Measurements from ENCODE around the gene RAF1.
"Not testable (repeated sequence)": the region's sequence is repeated elsewhere in the genome, so short reads cannot be mapped to it uniquely, and the experiment has no call there.

The RAF1 gene

DNA sequence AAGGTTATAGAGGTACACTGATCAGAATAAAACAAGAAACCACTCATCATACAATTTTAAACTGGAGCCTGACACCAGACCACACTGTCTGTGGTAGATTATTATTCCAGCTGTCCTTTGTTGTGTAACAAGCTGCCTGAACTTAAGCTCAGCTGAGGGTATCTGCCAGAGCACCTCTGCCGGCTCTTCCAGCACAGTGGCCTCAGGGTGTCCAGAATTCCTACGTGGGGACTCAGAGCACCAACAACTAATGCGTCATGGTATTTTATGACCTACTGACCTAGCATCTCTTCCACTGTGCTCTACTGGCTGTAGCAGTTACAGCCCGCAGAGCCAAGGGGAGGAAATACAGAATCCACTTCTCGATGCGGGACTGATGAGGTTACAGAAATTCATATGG lies 15.6 kb upstream of the RAF1 start:
- H3K4me3 ChIP-seq (ENCODE audit: control insufficient read depth, low read depth, low read length), result no peak overlapping the region
- TF ChIP-seq, protein P1, sequence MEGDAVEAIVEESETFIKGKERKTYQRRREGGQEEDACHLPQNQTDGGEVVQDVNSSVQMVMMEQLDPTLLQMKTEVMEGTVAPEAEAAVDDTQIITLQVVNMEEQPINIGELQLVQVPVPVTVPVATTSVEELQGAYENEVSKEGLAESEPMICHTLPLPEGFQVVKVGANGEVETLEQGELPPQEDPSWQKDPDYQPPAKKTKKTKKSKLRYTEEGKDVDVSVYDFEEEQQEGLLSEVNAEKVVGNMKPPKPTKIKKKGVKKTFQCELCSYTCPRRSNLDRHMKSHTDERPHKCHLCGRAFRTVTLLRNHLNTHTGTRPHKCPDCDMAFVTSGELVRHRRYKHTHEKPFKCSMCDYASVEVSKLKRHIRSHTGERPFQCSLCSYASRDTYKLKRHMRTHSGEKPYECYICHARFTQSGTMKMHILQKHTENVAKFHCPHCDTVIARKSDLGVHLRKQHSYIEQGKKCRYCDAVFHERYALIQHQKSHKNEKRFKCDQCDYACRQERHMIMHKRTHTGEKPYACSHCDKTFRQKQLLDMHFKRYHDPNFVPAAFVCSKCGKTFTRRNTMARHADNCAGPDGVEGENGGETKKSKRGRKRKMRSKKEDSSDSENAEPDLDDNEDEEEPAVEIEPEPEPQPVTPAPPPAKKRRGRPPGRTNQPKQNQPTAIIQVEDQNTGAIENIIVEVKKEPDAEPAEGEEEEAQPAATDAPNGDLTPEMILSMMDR (IDR thresholded peaks at IDR 0.05; ENCODE audit: control insufficient read depth, insufficient read depth, low read depth, low read length, missing control alignments), result no peak
- DNase-seq (ENCODE audit: low read depth), result no peak

DNA sequence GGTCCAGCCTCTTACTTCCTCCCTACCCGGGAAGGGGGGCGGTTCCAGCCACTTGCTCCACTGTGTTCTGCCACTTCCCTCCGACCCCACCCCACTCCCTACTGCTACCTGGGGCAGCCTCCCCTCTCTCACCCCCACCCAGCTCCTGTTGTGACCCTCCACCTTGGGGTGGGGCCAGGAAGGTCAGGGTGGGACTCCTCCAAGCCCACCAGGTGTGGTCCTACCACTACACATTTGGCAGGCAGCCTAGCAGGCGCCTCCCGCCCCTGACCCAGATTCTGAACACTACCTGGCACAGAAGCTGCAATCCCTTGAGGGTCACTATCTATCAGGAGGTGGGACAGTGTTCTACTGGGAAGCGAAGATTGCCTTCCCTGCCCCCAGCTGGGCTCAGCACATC lies 13.7 kb upstream of the RAF1 start:
- TF ChIP-seq, protein P1 (IDR thresholded peaks at IDR 0.05; ENCODE audit: control insufficient read depth, insufficient read depth, low read depth, low read length, missing control alignments), result no peak
- H3K4me3 ChIP-seq (ENCODE audit: control insufficient read depth, low read depth, low read length), result no peak overlapping the region
- DNase-seq (ENCODE audit: low read depth), result no peak

DNA sequence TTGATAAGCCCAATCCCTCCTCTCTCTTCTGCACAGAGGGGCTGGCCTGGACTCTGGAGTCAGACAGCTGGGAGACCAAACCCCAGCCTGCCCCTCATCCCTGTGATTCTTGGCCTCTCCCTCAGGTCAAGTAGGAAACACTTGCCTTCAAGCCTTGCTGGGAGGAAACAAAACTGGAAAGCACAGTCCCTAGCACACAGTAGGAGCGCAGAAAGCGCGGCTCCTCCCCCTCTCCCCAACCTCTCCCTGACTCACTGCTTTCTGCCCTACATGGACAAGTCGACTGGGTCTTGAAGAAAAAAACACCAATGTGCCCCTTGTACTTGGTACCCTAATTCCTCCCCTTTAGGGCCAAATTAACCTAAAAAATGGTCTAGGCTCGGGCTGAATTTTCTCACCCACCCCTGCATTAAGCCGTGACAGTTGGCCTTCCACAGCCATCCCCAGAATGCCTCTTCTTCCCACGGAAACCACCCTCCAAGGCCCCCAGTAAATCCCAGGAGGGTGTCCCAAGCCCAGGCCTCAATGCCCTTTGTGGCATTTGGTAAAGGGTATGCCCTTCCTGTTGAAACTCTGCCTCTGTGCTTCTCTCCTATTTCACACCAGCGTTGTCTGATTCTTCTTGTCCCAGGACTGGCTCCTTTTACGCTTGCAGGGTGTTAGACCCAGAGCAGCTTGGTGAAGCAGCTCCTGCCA lies 11.3 kb upstream of the RAF1 start:
- DNase-seq (ENCODE audit: low read depth), result no peak
- TF ChIP-seq, protein P1 (IDR thresholded peaks at IDR 0.05; ENCODE audit: control insufficient read depth, insufficient read depth, low read depth, low read length, missing control alignments), result no peak
- H3K4me3 ChIP-seq (ENCODE audit: control insufficient read depth, low read depth, low read length), result no peak overlapping the region

DNA sequence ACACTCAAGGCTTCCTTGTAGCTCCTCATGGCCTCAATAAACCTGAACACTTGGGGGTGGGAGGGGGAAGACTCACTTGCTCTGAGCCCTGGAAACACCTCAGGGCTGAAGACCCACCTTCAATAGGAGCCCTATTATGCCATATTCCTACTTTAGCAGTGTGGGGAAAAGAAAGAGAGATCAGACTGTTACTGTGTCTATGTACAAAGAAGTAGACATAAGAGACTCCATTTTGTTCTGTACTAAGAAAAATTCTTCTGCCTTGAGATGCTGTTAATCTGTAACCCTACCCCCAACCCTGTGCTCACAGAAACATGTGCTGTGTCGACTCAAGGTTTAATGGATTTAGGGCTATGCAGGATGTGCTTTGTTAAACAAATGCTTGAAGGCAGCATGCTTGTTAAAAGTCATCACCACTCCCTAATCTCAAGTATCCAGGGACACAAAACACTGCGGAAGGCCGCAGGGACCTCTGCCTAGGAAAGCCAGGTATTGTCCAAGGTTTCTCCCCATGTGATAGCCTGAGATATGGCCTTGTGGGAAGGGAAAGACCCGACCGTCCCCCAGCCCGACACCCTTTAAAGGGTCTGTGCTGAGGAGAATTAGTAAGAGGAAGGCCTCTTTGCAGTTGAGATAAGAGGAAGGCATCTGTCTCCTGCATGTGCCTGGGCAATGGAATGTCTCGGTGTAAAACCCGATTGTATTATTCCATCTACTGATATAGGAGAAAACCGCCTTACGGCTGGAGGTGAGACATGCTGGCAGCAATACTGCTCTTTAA lies 10.2 kb upstream of the RAF1 start:
- not testable (repeated sequence) for H3K4me3 ChIP-seq (ENCODE audit: control insufficient read depth, low read depth, low read length); DNase-seq (ENCODE audit: low read depth)

DNA sequence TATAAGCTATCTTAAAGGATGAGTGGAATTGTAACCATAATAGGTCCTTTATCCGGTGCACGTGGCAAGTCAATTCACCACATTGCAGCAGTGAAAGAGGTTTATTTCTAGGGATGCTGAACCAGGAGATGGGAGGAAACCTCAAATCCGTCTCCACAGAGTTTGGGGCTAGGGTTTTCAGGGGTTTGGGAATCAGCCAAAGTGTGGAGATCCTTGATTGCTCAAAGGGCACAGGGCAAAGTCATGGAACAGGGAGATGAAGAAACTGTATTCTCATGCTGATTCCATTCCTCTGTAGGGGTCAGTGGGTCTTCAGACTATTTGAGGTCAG lies 7.2 kb upstream of the RAF1 start:
- TF ChIP-seq, protein P1 (IDR thresholded peaks at IDR 0.05; ENCODE audit: control insufficient read depth, insufficient read depth, low read depth, low read length, missing control alignments), result no peak
- no peak for DNase-seq (ENCODE audit: low read depth)
- no peak overlapping the region for H3K4me3 ChIP-seq (ENCODE audit: control insufficient read depth, low read depth, low read length)

DNA sequence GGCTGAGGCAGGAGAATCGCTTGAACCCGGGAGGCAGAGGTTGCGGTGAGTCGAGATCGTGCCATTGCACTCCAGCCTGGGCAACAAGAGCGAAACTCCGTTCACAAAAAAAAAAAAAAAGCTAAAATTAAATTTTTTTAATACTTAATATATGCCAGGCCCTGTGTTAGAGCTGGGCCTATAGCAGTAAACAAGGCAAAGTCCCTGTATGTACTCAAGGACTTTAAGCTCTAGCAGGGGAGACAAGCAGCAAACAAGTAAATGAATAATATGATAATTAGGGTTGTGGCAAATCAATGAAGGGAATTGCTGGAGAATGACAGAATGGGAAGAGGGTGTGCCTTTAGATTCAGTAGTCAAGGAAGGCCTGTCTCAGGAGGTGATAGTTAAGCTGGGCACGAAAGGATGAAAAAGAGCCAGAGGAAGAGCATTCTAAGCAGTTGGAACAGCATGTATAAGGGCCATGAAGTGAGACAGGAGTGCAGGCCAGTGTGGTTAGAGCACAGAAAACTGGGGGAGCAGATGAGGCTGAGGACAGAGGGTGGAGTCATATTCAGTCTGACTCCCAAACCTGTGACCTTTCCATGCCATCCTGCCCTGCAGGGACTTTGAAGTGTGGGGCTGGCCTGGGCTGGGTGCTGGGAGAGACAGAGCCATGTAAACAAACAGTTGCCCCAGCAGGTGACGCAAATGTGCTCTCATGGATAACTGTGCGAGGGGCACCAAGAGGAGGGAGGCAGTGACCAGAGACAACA lies 6.6 kb upstream of the RAF1 start:
- no peak for DNase-seq (ENCODE audit: low read depth)
- TF ChIP-seq, protein P1 (IDR thresholded peaks at IDR 0.05; ENCODE audit: control insufficient read depth, insufficient read depth, low read depth, low read length, missing control alignments), result no peak
- H3K4me3 ChIP-seq (ENCODE audit: control insufficient read depth, low read depth, low read length), result no peak overlapping the region
